Measurements from ENCODE around the gene WNT3.

Gene WNT3

DNA sequence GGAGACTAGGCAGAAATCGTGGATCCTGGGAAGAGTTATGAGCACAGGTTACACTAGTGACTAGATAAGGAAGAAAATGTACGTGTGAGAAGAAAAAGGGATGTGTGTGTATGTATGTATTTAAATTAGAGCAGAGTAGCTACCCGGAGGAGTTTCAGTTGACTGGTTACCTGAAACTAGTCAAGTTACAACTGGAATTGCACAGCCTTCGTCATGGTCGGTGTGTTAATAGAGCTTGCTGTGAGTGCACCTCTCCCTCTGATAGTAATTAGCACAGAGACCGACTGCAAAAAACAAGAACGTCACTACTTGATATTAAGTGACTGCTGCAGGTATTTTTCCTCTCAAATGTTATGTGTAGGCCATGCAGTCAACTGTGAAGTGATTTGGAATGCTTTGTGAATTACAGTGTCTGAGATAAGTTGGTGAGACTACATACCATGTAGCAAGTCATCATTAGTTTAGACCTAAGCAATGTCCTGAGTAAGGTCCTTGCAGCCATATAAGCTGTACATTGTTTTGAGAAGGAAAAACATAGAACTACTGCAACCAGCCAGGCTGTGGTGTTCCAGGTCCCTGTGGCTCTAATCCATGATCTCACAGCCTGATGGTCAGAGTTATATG, 95.7 kb downstream of the WNT3 start:
- DNase-seq = no peak

DNA sequence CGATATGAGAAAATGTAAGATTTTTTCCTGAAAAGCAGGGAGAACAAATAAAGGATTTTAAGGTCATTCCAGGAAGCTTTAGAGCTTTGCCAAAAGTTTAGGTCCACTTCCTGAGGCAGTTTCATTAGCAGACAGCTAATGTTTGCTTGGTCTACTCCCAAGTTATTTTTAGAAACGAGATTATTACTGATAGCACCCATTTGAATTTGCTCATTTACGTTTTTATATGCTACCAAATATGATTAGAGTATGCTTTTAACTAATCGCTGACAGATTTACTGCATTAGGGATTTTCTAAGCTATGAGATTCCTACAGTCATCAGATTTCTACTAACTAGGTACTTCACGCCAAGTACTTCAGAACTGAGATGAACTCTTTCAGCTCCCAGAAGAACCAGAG, 98.1 kb downstream of the WNT3 start:
- no peak for DNase-seq

DNA sequence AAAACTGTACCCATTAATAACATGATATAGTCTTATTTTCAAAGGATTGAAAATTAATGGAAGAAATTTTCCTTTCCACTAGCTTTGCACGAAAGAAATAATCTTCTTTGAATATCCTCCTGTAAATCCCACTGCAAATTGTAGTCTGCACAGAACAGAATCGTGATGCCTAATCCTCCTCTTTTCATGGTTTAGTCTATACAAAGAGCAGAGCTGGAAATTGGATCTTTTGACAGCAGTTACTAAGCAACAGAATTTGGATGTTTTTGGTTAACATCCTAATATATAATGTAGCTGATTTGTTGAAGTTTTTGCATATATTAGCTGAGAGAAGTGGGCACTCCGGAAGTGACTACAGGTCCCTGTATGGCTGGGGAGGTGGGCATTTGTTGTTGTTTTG, 98.6 kb downstream of the WNT3 start:
- no peak for DNase-seq

DNA sequence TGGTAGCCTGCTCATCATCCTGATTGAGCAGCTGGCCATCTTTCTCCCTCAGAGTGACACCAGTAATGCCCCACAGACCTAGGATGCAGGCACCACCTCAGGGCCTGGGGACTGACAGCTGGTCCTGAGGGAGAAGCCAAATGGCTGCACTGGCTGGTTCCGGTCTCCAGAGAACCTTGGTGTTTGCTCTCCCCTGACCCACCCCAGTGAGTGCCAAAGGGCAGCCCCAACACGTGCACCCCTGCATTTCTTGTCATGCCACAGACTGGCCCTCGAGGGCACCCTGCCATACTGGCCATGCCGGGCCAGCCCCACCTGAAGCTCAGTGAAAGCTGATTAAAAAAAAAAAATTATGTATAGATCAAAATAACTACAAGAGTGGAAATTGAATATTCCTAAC, 100.5 kb downstream of the WNT3 start:
- DNase-seq = no peak
